Hematopoietic multipotent progenitor cell treated with erythropoietin and hydrocortisone succinate and interleukin-3 and kit ligand, for 8 days (in vitro differentiated cells): ENCODE measurements around the gene FMN2.

Experiments
- DNase-seq: peaks from one replicate; pipeline ENCODE4 v3.0.0-alpha.2; 2015

Gene FMN2

DNA sequence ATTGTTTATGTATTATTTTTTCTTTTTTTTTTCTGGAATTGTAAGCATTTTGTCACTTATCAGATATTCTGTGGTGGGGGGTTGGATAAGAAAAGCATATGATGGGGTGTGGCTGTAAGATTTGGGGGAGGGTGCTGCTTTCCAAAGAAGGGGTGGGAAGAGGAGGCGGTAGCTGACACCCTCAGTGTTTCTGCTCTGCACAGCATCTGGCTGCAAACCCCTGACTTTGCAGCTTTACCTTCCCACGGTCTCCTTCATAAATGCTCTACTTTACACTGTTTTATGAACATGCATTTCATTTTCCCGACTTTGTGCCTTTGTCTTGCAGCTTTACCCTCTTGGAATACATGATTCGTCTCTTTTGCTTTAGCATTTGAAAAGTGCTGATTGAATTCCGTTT lies 7.6 kb downstream of the FMN2 start:
- no peak for DNase-seq

DNA sequence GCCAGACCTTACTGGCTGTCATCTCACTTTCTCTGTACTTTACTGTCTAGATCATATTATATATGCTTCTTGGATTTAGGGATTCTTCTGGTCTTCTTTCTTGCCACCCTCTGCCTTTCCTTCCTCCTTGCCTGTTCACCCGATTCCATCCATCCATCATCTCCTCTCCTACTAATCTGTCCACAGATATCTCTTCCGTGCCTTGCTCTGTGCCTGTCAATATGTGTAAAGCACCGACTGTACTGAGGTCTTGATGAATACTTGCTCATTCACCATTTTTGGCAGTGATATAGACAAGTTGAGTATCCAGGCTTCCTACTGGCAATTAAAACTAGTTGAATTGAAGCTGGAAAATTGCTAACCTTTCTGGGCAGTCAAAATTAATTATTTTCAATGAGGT lies 8.1 kb downstream of the FMN2 start:
- no peak for DNase-seq

DNA sequence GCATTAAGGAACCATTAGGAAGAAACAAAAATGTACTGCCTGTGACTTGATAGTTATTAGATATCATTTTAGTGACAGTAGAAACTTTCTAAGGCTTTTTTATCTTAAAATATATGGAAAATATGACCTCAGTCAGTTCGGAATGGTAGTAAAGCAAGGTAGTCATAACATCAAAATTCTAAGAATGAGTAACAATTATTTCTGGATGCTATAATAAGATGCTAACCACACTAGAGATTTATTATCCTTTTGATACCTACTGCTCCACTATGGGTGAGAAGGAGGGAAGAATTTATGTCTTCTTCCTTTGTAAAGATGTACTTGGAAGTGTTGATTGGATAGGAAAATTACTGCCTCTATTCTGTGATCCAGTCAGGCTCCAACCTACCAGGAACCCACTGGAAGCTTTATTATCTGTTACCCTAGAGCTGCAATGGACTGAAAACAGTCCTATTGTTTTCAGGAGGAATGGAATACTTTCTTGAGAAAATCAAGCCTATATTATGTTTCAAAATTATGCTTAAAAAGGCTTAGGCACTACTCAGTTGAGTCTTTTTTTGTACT lies 8.8 kb downstream of the FMN2 start:
- DNase-seq: no peak

DNA sequence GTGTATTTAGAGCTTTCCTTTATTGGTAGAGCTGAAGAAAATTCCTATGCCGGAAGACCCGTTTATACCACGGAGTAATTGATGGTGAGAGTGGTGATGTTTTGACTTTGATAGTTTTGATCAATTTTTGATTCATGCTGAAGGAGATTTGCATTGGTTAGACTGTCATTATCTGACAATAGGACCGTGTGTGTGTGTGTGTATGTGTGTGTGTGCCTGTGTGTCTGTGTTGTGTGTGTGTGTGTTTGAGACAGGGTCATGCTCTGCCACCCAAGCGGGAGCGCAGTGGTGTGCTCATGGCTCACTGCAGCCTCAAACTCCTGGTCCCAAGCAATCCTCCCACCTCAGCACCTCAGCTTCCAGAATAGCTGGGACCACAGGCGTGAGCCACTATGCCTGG lies 9.6 kb downstream of the FMN2 start:
- no peak for DNase-seq

DNA sequence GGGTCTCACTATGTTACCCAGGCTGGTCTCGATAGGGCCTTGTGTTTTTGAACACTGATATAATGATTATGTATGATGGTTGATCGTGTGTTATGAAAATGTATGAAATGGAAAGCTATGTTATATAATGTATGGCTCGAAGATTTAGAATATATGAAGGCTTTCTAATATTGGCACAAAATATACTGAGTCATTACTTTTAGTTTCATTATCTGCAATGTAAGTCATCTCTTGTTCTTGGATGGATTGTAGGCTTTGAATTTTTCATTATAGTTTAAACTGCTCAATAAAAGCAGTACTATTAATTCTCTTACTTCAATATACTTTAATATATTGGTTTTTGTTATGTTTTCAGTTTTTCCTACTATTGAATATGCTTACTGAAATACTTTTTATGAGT lies 10.1 kb downstream of the FMN2 start:
- no peak for DNase-seq

DNA sequence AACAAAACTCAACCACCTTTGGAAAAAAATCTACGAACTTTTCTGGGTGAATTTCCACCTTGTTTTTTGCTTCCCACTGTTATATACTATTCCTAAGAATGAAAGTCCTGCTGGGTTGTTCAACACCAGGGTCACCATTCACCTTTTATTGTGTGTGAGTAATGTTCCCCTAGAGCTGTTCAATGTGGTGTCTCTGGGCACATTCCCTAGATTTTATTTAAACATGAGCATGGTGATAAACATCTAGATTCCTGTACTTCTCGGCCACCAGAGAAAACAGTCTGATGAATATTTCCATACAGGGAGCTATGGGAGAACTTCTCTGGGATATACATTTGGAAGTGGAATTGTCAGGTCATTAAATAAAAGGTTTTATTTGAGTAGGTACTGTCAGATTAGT lies 13.0 kb downstream of the FMN2 start:
- DNase-seq: no peak

DNA sequence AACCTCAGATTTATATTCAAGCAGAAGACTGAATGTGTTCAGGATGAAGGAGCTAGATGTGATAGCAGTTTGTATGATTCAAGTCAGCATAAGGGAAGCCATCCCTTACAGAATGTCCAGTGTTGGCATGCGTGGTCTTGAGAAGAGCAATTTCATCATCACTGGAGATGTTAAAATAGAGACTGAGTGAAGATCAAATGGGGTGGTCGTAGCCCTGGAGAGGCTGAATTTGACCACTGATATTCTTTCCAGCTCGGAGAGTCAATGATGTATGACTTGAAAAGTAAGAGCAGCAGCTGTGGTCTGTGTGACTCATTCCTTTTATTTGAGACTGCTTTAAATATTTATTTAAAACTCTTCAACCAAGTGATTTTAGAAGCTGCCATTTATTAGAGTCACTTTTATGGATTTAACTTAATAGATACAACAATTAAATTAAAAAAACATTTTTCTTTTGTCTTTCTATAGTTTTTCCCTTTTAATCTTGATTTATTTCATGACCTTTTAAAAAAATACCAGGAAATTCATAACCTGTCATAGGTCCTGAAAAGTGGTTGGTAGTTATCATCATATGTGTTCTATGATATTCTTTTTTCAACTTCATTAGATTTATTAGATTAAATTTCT lies 15.5 kb downstream of the FMN2 start:
- no peak for DNase-seq

DNA sequence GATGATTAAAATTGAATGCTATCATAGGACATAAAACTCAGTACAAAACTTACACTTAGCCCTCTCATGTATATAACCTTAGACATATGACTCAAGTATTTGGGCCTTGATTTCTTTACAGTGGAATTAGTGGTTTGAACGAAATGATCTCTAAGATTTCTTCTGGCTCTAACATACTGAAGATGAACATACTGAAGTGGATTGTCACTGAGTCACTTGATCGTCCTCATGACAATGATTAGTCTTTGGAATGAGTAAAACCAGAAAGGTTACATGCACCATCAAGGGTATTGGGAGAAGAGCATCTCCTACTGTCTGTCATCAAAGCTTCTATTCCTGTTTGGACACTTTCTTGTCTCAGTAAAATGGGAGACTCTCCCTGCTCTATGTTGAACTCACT lies 17.4 kb downstream of the FMN2 start:
- DNase-seq: no peak

DNA sequence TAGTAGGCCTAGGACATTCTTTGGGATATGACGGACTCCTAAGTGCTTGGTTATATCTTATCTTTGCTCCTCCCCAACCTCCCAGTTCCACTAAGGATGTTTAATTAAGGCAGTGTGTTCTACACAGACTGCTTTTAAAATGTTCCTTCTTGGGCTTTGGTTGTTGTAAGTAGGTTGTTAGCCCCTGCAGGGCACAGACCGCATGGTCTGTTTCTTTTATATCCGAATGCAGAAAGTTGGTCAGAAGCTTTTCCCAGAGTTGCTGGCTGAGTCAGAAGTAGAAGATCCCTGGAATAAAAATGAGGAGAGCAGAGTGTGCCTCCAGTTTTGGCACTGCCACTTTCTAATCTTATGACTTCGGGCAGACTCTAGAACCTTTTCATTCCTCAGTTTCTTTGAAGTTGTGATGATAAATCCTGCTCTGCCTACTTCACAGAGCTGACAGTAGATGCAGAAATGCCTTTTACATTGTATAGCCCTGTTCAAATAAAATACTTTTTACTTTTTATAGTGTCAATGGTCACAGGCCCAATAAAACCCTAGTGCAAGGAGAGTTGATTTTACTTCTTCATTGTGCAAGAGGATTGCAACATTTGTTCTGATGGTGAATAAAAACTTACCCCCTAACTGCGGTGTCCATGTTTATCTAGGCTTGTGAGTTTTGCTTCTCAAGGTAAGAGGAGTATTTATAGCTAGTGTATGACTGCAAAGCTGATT lies 18.4 kb downstream of the FMN2 start:
- DNase-seq: no peak

DNA sequence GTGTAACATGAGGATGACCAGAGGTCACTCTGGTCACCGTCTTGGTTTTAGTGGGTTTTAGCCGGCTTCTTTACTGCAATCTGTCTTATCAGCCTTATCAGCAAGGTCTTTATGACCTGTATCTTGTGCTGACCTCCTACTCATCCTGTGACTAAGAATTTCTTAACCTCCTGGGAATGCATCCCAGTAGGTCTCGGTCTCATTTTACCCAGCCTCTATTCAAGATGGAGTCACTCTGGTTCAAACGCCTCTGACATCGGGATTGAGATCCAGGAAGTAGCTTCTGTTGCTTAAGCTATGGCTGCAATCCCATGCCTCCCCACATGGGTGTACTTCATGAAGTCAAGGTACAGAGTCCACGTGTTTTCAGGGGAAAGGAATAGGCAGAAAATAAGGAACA lies 19.9 kb downstream of the FMN2 start:
- DNase-seq: no peak

DNA sequence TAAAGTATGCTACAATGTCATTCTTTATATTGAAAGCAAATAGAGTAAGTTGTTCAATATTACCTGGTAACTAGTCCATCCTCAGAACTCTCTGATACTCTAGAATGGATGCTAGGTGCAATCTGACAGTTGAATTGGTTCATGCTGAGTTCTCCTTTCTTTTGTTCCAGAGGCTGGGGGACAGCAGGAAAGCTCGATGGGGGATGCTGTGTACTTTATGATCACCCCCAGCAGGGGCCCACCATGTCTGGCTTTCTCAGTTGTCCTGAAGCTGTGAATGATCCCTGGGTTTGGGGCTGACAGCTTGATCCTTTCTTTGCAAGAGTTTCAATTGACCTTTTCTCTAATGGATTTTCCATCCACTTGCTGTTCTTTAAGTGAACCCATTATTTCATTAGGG lies 22.5 kb downstream of the FMN2 start:
- no peak for DNase-seq

DNA sequence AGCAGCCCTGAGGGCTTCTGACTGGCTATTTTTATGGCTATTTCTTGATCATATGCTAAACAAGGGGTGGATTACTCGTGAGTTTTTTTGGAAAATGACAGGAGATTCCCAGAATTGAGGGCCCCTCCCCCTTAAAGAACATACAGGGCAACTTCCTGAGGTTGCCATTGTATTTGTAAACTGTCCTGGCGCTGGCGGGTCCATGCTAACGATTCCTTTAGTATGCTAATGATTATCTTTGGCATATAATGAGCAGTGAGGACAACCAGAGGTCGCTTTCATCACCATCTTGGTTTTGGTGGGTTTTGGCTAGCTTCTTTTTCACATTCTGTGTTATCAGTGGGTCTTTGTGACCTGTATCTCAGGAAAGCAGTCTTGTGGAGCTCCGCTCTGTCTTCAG lies 24.1 kb downstream of the FMN2 start:
- no peak for DNase-seq

DNA sequence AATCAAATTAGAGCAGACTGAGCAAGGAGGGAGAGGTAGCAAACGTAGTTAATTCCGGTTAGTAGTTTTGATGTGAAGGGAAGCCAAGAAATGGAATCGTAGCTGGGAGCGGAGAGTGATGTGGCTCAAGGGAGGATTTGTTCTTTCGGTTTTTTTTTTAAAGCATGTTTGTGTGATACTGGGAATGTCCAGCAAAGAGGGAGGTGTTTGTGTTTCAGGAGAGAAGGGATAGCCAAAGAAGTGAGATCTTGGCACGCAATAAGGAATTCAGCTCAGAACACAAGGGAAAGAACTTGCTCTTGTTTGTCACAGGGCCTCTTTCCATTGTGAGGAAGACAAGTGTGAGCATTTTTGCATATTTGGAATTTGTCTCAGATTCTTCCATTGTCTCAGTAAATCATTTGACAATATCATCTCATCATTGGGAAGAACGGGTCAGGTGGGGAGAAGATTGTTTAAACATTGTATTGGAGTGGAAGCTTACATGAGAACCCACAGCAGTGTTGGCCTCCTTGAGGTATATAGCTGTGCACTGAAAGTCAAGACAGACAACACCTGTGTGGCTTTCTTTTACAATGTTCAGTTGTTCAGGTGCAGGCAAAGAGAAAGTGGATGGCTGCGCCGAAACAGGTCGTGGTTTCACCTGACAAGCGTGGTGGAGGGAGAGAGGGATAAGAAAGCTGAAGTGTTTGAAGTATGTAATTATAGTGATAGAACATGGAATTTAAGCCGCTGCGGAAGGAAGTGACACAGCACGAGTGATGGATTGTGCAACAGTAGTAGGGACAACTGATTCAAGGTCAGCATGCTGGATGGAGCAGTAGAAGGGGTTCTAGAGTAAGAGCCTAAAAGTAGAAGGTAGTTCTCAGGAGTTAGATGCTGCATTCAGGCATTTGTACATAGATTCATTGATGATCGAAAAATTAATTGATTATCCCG lies 25.4 kb downstream of the FMN2 start:
- DNase-seq: no peak

DNA sequence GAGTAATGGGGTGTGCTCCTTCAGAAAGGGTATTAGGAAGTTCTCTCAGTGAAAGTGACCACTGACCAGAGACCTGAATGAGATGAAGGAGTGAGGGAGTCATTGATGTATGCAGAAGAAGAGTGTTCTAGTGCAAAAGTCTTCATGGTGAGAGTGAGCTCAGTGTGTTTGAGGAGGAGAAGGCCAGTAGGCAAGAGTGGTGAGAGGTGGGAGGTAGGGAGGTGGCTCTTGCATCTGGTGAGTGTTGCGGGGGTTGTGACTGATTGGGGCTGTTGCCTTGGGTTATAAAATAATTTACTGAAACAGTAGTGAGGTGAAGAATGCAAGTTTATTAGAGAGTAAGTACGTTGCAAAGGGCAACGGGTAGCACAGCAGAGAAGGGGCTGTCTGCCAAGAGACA lies 26.2 kb downstream of the FMN2 start:
- no peak for DNase-seq

DNA sequence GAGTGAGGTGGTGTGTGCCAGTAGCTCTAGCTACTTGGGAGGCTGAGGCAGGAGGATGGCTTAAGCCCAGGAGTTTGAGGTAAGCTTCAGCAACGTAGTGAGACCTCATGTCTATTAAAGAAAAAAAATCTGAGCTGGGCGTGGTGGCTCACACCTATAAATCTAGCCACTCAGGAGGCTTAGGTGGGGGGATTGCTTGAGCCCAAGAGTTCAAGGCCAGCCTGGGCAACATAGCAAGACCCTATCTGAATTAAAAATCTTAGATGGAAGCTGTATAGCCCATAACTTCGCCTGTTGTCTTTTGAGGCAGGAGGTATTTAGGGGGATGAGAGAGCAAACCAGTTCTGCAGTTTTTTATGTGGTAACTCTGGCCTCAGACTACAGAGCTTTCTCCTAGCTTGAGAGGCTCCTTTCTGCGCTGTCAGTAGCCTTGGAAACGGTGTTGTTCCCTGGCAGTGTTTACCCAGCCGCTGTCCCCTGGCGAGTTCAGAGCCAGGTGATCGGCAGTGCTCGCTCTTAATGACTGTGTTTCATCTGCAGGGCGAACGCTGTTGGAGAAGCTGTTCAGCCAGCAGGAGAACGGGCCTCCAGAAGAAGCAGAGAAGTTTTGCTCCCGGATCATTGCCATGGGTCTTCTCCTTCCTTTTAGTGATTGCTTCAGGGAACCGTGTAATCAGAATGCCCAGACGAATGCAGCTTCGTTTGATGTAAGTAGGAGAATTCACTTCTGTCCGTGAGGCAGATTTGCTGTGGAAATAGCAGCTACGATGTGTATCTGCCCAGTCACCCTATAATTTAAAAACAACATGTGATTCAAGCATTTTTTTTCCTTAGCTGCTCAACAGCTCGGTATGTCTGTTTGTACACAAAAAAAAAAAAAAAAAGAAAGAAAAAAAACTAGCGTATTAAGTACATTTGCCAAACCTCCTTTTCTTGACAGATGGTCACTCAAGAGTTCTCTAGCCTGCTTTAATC lies 31.2 kb downstream of the FMN2 start:
- no peak for DNase-seq

DNA sequence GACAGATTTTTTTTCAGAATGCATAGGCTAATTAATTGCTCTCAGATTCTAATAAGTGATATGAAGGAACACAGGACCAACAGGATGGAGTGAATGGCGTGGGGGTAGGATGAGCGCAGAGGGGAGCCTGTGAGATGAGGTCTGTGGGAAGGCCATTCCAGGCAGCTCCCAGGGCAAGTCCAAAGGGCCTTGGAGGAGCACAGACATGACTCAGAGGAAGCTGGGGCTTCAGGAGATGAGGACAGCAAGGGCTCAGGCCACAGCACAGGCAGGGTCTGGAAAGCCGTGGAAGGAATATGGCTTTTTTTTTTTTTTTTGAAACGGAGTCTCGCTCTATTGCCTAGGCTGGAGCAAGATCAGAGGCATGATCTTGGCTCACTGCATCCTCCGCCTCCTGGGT lies 35.1 kb downstream of the FMN2 start:
- DNase-seq: no peak

DNA sequence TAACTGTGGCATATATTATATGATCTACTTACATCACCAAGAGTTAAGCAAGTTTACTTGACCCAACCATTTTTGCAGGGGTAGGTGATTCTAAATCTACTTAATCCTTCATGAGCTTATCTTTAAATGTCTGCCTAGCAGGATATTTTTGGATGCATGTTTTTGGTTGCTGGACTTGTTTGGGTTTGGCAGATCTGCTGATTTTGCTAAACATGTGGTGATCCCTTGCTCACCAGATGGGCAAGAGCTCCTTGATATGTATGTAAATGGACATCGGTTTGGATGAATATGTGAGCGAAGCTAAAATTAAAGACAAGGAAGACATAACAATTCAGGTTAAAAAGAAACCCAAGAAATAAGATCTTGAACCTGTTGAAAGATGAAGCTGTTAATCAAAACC lies 36.7 kb downstream of the FMN2 start:
- DNase-seq: no peak

DNA sequence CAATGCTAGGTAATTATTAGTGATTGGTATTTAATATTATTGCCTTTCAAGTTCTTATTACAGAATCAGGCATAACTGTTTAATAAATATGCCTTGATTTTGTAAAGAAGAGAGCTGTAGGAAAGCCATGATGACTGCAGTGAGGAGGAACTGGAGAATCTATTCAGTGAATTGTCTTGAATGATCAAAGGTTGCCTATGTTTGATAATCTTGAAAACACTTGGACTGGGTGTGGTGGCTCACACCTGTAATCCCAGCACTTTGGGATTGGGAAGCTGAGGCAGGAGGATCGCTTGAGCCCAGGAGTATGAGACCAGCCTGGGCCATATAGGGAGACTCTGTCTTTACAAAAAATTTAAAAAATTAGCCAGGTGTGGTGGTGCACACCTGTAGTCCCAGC lies 42.4 kb downstream of the FMN2 start:
- DNase-seq: no peak

DNA sequence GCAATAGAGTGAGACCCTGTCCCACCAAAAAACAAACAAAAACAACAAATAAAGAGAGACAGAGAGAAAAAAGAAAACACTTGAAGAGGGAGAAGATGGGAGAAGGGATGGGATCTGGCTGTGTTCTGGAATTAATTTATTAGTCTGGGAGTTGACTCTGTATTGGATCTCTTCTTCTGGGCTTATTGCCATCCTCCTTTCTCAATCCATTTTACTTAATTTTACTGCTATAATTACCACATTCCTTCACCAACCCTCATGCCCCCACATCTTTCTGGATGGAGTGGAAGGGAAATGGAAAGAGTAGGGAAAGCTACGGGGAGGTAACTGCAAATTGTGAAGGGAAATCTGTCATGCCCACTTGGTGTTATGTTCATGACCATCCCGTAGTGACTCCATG lies 42.9 kb downstream of the FMN2 start:
- no peak for DNase-seq

DNA sequence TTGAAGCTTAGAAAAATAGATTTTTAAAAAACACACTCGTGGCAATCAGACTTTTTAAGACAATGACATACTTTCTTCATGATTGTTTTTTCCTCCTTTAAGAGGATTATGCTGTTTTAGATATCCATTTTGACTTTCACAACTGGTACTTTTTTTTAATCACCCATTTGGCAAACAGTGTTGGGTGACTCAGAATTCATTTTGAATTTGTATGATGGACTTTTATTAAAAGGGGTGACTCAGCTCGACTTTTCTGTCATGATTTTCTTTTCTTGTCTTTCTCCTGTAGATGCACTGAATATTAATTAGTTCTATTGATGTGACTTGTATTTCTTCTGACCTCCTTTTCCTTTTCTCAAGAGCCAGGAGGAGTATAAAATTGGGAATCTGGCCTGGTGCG lies 44.7 kb downstream of the FMN2 start:
- no peak for DNase-seq

DNA sequence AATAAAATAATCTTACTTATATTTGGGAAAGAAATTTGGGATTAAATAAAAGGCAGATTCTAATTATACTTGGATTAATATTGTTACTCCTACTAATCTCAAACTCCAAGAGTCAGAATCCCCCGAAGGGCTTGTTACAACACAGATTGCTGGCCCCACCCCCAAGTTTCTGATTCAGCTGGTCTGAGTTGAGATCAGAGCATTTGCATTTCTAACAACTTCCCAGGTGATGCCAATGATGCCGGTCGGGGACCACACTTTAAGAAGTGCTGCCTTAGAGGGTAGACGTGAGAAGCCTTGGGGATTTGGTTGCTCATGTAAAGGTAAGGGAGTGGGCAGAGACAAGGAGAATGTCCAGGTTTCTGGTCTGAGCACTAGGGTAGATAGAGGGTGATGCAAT lies 47.2 kb downstream of the FMN2 start:
- no peak for DNase-seq

DNA sequence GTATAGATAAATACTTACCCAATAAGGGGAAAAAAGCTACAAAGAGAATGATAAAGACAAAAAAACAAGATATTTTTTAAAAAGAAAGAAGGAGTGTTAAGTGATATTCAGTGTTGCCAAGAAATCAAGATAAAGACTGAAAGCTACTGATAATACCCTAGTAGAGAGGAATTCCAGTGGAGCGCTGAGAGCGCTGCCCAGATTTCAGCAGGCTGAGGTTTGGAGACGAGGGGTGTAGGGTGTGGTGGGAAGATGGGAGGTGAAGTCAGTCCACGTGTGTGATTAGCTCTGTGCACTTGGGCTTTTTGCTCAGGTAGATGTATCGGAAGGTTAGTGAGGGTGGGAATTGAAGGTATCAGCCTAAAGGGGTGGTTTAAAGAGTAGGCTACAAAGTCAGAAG lies 47.8 kb downstream of the FMN2 start:
- no peak for DNase-seq

DNA sequence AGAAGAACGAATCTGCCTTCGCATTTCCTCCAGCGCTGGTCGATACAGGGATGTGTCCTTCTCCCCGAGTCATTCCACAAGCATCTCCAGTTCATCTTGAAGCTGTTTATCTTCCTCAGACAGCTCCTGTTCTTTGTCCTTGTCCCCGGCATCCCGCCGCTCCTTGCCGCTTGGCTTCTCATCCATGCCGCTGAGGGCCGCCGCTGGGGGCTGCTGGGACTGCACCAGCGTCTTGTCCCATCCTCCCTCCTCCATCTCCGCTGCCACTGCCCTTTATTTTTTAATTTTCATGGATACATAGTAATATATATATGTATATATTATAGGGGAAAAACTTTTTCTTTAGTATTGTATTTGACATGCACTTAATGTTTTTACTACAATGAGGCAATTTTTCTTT lies 53.4 kb downstream of the FMN2 start:
- no peak for DNase-seq
